Stimulated activated CD8-positive, alpha-beta memory T cell treated with anti-CD3 and anti-CD28 coated beads, Interleukin-12 subunit alpha, Interleukin-12 subunit beta, amount 100 ng/mL, for 1 hour (primary cell): ENCODE data around the gene OR10H5.

ENCODE experiments used
- DNase-seq: peaks from one replicate; pipeline ENCODE4 v3.0.0-alpha.2; 2020; ENCODE audit warnings: low read depth

Gene OR10H5

DNA sequence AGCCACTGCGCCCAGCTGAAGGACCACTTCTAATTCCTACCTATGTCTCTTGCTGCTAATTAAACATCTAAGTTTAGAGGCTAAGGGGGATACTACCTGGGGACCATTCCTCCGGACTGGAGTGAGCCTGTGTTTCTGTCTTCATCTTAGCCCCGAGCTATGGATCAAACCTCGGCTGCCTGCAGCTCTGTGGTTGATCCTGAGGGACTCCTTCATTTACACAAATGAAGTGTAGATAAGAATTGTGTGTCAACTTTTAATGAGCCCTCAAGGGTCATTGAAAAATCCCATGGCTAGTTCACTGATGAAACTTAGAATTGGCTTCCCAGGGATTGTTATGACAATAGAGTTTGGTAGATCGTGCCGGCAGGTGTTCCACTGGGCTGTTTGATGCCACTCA is 59.5 kb downstream of the OR10H5 start:
- DNase-seq, result no peak

- DNase-seq, result no peak
Measured at GRCh38 chr19:15850385-15850784, 62.9 kb downstream of the OR10H5 start.
